GM12873 (cell line): ENCODE data around the gene MN1.

Experiments
- TF ChIP-seq, protein P1 (sequence below): IDR thresholded peaks from 2 replicates; pipeline ENCODE4 v1.5.1; 2012; ENCODE audit warnings: low read depth, mild to moderate bottlenecking, moderate library complexity, low read length, control low read depth; ENCODE audit not compliant: insufficient read depth; ENCODE audit errors: missing control alignments

MN1 gene

DNA sequence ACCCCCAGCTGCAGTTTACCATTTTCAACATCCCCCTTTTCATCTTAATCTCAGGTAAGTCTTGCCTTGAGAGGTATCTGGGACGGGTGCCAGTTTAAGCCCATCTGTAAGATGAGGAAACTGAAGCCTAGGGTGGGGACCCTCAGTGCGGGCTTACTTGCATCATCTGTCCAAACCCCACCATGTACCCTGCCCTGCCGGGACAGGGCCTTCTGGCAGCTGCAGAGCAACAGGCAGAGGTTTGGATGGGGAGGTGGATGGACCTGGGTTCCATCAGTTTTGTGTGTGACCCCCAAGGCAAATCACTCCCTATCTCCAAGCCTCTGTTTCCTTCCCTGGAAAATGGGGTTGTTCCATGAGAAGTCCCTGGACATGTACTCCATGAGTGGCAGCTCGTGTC lies 67.5 kb downstream of the MN1 start:
- TF ChIP-seq, protein P1, sequence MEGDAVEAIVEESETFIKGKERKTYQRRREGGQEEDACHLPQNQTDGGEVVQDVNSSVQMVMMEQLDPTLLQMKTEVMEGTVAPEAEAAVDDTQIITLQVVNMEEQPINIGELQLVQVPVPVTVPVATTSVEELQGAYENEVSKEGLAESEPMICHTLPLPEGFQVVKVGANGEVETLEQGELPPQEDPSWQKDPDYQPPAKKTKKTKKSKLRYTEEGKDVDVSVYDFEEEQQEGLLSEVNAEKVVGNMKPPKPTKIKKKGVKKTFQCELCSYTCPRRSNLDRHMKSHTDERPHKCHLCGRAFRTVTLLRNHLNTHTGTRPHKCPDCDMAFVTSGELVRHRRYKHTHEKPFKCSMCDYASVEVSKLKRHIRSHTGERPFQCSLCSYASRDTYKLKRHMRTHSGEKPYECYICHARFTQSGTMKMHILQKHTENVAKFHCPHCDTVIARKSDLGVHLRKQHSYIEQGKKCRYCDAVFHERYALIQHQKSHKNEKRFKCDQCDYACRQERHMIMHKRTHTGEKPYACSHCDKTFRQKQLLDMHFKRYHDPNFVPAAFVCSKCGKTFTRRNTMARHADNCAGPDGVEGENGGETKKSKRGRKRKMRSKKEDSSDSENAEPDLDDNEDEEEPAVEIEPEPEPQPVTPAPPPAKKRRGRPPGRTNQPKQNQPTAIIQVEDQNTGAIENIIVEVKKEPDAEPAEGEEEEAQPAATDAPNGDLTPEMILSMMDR: no peak

DNA sequence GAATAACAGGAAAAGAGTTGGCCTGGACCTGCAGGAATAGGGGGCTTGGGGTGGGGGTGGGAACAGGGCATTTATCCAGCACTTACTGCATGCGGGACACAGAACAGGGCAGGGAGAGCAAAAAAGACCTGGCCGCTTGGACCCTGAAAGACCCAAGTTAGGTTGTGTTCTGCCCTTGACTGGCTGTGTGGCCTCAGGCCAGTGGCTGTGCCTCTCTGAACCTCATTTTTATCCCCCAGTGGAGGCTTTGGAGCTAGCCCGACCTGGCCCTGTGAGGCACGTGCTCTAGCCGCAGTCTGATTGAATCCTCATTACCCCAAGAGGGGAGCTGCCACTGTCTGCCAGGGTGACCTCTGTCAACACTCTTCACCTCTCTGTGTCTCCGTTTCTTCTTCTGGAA lies 68.7 kb downstream of the MN1 start:
- TF ChIP-seq, protein P1: no peak

DNA sequence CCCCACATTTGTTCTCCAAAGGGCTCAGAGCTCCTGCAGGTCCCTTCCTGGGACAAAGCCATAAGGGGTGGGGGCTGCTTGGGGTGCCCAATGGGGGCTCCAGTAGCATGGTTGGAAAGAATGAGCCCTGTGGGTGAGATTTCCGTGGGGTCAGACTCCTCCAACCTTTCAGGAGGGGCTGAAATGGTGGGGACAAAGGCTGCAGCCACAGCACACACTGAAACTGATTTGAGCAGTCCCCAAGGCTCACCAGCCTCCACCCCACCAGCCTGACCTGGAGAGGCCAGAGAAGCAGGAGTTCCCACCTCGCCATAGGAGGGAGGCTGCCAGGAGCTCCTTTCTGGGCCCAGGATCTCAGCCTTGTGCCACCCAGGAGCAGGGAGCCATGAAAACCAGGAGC lies 69.2 kb downstream of the MN1 start:
- TF ChIP-seq, protein P1: no peak

DNA sequence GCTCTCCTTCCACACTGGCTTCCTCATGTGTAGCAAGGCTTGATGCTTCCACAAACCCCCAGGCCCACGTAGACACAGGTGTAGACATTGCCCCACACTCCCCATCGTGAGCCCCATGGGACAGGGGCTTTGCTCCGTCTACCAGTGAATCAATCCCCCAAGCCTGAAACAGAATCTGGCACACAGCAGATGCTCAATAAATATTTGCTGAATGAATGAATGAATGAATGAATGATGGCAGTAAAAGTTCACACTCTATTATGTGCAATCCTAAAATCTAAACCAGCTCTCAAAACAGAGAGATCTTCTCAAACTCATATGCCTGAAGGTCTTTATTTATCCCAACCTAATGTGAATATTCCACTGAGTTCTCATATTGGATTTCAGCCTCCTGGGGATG lies 69.9 kb downstream of the MN1 start:
- TF ChIP-seq, protein P1: no peak

DNA sequence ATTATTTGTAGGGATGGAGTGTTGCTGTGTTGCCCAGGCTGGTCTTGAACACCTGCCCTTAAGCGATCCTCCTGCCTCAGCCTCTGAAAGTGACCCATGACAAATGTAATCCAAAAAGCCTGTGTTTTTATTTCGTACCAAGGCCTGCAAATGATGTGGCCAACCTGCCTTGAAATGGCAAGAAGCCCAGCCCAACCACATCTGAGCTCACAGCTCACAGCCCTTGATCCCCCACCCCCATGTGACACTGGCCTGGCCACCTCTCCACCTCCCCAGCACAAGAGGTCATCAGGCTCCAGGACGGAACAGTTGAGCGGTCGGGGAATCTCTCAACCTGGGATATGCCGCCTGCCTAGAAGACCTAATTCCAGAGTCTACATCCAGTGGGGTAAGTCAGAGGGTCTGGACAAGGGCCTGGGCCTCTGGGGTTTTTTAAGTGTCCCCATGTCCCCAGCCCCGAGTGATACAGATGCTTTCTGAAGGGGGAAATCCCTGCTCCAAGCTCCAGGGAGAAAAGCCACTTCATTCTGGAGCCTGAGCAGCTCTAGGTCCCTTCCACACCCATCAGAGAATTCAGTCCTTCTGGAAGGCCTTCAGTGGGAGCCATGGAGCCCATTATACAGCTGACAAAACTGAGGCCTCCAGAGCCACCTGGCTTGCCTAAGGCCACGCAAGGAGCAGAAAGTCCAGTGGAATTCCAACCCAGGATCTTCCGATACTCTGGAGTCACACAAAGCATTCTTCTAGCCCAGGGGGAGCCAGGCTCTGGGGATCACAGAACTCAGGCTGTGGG lies 70.7 kb downstream of the MN1 start:
- TF ChIP-seq, protein P1: no peak

DNA sequence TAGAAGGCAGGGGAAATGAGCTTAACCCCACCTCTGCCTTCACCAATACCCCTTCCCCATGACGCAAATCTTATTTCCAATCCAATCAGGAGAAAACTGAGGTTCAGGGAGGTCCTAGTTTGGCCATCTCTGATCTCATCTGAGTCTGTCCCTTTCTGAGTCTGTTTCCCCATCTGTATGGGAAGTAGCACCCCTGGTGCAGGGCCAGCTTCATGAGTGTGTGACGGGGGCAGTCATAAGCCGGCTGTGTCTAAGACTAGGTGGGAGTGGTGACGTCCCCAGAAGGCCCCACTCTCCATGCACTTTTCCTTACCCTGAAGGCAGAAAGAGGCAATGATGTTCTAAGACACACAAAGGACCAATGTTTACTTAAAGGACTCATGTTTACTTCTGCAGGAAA lies 72.3 kb downstream of the MN1 start:
- TF ChIP-seq, protein P1: no peak

DNA sequence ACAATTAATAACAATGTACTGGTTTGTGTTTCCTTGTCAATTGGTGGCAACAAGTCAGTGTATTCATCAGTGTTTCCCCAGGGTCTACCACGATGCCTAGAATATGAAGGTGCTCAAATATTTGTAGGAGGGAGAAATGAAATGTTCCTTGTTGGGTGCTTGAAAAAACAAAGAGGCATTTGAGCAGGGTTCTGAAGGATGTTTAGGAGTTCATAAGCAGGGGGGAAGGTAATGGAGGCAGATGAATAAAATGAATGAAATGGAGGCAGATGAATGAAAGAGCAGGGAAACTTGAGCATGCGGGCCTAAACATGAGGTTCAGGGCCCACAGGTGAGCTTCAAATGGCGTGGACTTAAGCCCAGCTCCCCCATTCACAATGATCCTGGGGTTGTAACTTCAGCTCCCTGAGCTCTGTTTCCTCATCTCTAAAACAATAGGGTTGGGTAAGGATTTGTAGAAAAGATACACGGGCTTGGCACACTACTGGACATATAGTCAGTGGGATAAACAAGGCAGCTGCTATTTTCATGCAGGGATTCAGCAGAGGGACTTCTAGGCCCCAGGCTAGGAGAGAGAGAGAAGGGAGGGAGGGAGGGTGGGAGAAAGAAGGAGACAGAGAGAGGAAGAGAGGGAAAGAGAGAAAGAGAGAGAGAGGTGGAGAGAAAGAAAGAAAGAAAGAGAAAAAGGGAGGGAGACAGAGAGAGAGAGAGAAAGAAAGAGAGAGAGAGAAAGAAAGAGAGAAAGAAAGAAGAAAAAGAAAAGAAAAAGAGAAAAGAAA lies 73.7 kb downstream of the MN1 start:
- TF ChIP-seq, protein P1: no peak
